Activated CD4-positive, alpha-beta T cell treated with anti-CD3 and anti-CD28 coated beads, Interleukin-2, amount 10 ng/mL, durations not matched to agents 24 days and 14 days (primary cell): Measurements from ENCODE around the gene PIM1. TPM values are rescaled to one million over a fixed set of nuclear protein-coding genes. Genes with fewer than 3 reads are reported as not detected.

Experiments
- DNase-seq: peaks from one replicate; pipeline ENCODE4 v3.0.0; 2022
- H3K27ac Mint-ChIP-seq: one replicate; pipeline ENCODE4 v1.8.0; 2022; ENCODE audit warnings: mild to moderate bottlenecking, mixed read lengths
- H3K27me3 Mint-ChIP-seq: one replicate; pipeline ENCODE4 v1.8.0; 2022; ENCODE audit warnings: mixed read lengths
- H3K36me3 Mint-ChIP-seq: one replicate; pipeline ENCODE4 v1.8.0; 2022; ENCODE audit warnings: low read depth, mild to moderate bottlenecking, mixed read lengths
- H3K4me1 Mint-ChIP-seq: one replicate; pipeline ENCODE4 v1.8.0; 2021; ENCODE audit warnings: mixed read lengths
- H3K4me3 Mint-ChIP-seq: one replicate; pipeline ENCODE4 v1.8.0; 2022; ENCODE audit warnings: mild to moderate bottlenecking, moderate library complexity, mixed read lengths
- H3K9me3 Mint-ChIP-seq: one replicate; pipeline ENCODE4 v1.8.0; 2021; ENCODE audit warnings: mixed read lengths
- intact Hi-C: fragments of 100-400 bp; cut with micrococcal nuclease; formaldehyde crosslinking; loops from one replicate; pipeline ENCODE4 v1.15.1; 2023
- total RNA-seq: library from RNA; stranded (reverse); gene quantifications from 2 replicates; pipeline ENCODE4 v1.2.3, GENCODE V29; 2022

The PIM1 gene
- total RNA-seq, 1 donor from 2014 or later = 158 TPM

DNA sequence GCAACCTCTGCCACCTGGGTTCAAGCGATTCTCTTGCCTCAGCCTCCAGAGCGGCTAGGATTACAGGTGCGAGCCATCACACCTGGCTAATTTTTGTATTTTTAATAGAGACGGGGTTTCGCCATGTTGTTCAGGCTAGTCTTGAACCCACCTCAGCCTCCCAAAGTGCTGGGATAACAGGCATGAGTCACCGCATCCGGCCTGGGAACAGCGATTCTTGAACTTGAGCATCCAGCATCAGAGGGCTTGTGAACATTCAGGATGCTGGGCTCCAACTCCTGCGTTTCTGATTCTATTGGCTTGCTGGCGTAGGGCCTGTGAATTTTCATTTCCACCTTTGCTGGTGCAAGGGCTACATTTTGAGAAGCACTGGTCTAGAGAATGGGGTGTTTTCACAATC is 24.5 kb upstream of the PIM1 start:
- no peak overlapping the region for H3K4me3 Mint-ChIP-seq
- peaks cover 3% of the 10 kb centered on the region for H3K27me3 Mint-ChIP-seq
- DNase-seq = no peak
- intact Hi-C loops = no loop called here
- no peak overlapping the region for H3K27ac Mint-ChIP-seq
- no peaks in the 10 kb centered on the region for H3K36me3 Mint-ChIP-seq
- H3K9me3 Mint-ChIP-seq = no peaks in the 10 kb centered on the region
- H3K4me1 Mint-ChIP-seq = peaks cover 24% of the 10 kb centered on the region

DNA sequence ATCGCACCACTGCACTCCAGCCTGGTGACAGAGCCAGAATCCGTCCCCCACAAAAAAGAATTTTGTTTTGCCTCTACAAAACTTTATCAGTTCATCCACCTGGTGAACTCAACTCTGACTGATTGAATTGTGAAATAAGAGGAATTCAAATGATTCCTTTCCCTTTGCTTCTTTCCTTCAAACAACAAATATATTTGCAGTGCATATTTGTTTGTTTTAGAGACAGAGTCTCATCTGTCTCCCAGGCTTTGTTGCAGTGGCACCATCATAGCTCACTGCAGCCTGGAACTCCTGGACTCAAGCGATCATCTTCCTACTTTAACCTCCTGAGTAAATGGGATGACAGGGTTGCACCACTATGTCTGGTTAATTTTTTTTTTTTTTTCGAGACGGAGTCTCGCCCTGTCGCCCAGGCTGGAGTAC is 23.2 kb upstream of the PIM1 start:
- no peak overlapping the region for H3K27ac Mint-ChIP-seq
- no peaks in the 10 kb centered on the region for H3K9me3 Mint-ChIP-seq
- peaks cover 3% of the 10 kb centered on the region for H3K27me3 Mint-ChIP-seq
- peaks cover 21% of the 10 kb centered on the region for H3K4me1 Mint-ChIP-seq
- no peak for DNase-seq
- no peaks in the 10 kb centered on the region for H3K36me3 Mint-ChIP-seq
- intact Hi-C loops = no loop called here
- H3K4me3 Mint-ChIP-seq = no peak overlapping the region

DNA sequence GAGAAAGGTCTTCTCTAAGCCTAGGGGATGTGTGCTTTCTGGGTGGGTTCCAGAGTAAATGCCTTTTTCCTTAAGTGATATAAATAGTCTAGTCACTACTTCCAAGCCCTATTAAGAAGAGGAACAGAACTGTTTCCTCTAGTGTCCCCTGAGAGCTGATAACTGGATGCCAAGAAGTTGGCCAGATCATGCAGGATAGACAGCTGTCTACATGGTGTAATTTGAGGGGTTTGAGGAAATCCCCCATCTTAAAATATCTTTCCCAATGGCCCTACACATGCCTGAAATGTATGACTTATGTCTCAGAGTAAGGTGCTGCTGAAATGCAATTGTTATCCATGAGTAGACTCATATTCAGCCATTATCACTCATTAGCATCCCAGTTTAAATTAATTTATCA is 20.2 kb upstream of the PIM1 start:
- DNase-seq = no peak
- peaks cover 8% of the 10 kb centered on the region for H3K4me1 Mint-ChIP-seq
- H3K36me3 Mint-ChIP-seq = no peaks in the 10 kb centered on the region
- H3K27me3 Mint-ChIP-seq = peaks cover 4% of the 10 kb centered on the region
- H3K9me3 Mint-ChIP-seq = no peaks in the 10 kb centered on the region
- H3K27ac Mint-ChIP-seq = peak overlapping the region; percentile 56
- H3K4me3 Mint-ChIP-seq = no peak overlapping the region
- intact Hi-C loops = no loop called here

DNA sequence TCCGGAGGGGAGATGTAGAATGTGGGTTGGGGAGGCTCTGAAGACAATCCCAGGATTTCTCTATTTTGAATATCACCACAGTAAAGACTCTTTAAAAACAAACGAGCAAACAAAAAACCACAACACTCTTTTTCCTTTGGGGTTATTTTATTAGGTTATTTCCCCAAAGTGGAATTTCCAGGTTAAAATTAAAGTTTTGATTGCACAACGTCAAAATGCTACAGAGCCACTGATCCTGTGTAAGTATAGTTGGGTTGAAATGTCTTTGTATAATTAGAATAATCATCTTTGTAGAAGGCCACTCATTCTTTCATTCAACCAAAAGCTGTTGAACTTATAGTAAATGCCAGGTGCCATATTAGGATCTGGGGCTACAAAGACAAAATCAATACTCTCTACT is 19.6 kb upstream of the PIM1 start:
- H3K27me3 Mint-ChIP-seq = peaks cover 4% of the 10 kb centered on the region
- no peaks in the 10 kb centered on the region for H3K9me3 Mint-ChIP-seq
- intact Hi-C loops = no loop called here
- no peaks in the 10 kb centered on the region for H3K36me3 Mint-ChIP-seq
- H3K27ac Mint-ChIP-seq = peak overlapping the region; percentile 56
- no peak for DNase-seq
- no peak overlapping the region for H3K4me3 Mint-ChIP-seq
- H3K4me1 Mint-ChIP-seq = peaks cover 13% of the 10 kb centered on the region

DNA sequence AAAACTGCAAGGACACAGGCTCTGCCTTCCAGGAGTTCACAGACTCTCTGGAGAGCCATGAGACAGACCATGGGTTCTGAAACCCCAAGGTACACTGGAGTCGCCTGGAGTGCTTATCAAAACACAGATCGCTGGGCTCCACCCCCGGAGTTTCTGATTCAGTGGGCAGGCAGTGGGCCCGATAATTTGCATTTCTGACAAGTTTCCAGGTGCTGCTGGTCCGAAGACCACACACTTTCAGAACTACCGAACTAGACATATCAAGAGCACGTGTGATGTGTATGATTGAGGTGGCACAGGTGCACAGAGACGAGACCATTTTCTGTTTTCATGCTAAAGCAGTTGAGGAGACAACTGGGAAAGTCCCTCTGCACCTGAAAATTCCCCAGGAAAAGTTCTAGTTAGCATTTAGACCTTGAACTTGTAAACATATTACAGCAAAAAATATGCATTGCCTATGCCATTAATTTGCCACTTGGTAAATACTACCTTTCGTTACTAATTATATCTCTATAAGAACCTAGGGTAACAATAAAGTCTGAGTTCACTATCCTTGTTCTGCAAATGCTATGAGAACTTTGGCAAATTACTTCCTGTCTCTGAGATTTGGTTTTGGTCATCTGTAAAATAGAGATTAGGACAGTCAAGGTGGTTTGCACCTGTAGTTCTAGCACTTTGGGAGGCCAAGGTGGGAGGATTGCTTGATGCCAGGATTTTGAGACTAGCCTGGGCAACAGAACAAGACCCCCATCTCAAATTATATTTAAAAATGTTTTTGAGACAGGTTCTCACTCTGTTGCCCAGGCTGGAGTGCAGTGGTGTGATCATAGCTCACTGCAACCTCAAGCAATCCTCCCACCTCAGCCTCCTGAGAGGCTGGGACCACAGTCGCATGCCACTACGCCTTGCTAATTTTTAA is 14.3 kb upstream of the PIM1 start:
- Mint-ChIP-seq H3K9me3 (no peaks in the 10 kb centered on the region), H3K4me1 (peaks cover 22% of the 10 kb centered on the region), H3K27me3 (peaks cover 1% of the 10 kb centered on the region), H3K4me3 (peak overlapping the region; percentile 66), H3K36me3 (no peaks in the 10 kb centered on the region), H3K27ac (peak overlapping the region; percentile 81)
- intact Hi-C loops = loop anchor here (1.0 kb wide), 2 partner anchors 14 to 18 kb away; no protein-coding TSS in a partner anchor
- DNase-seq = peak; percentile 84

DNA sequence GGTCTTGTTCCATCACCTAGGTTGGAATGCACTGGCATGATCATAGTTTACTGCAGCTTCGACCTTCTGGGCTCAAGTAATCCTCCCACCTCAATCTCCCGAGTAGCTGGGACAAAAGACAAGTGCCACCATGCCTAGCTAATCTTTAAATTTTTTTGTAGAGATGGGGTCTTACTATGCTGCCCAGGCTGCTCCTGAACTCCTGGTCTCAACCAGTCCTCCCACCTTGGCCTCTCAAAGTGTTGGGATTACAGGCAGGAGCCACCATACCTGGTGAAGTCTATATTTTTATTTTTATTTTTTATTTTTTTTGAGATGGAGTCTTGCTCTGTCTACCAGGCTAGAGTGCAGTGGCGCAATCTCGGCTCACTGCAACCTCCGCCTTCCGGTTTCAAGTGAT is 11.4 kb upstream of the PIM1 start:
- Mint-ChIP-seq H3K27me3 (no peaks in the 10 kb centered on the region), H3K4me3 (no peak overlapping the region), H3K9me3 (no peaks in the 10 kb centered on the region), H3K4me1 (peaks cover 28% of the 10 kb centered on the region), H3K27ac (no peak overlapping the region), H3K36me3 (peaks cover 2% of the 10 kb centered on the region)
- no peak for DNase-seq
- intact Hi-C loops = no loop called here

DNA sequence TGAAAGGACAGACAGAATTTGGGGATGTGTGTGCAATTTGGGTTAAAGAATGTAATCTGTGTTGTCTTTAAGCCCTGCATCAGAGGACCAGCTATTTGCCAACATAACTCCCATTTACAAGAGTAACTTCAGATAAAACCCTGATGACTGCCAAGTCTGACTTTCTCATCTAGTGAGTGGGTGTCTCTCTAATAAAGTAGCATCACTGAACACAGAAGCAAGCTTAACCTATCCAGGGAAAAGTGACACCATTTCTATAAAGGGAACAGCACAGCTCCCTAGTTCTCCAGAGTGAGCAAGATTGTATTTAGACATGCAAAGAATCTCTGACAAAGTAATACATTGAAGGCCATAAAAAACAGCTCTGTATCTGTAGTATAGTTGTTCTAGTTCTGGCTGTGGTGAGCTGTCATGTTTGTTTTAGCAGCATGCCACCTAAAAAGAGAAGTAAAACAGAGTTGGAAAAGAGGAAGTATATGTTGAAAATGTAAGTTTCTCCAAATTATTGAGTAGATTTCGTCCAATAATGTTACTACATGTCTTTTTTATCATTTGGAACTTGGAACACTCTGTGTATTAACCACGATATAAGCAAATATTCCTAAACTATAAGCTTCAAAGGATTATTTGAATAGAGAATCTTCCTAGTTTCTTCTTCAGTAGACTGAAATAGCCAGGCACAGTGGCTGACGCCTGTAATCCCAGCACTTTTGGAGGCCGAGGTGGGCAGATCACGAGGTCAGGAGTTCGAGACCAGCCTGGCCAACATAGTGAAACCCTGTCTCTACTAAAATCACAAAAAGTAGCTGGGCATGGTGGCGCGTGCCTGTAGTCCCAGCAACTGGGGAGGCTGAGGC is 8.8 kb upstream of the PIM1 start:
- no peaks in the 10 kb centered on the region for H3K27me3 Mint-ChIP-seq
- H3K36me3 Mint-ChIP-seq = peaks cover 2% of the 10 kb centered on the region
- H3K27ac Mint-ChIP-seq = no peak overlapping the region
- no peak overlapping the region for H3K4me3 Mint-ChIP-seq
- intact Hi-C loops = no loop called here
- no peak for DNase-seq
- peaks cover 21% of the 10 kb centered on the region for H3K4me1 Mint-ChIP-seq
- no peaks in the 10 kb centered on the region for H3K9me3 Mint-ChIP-seq

DNA sequence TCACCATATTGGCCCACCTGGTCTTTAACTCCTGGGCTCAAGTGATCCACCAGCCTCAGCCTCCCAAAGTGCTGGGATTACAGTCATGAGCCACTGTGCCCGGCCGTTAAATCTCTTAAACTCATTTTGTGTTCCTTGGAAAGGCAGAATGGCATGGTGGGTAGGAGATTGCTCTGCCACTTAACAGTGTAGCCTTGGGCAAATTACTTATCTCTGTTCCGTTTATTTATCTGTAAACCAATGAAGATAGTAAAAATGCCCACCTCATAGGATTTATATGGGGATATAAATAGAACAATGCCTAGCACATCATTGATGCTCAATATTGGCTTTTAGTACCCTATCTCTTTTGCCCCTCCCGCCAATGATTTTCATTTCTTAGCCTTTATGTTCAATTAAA is 7.2 kb upstream of the PIM1 start:
- peaks cover 14% of the 10 kb centered on the region for H3K4me1 Mint-ChIP-seq
- H3K36me3 Mint-ChIP-seq = peaks cover 2% of the 10 kb centered on the region
- intact Hi-C loops = no loop called here
- no peaks in the 10 kb centered on the region for H3K27me3 Mint-ChIP-seq
- no peak for DNase-seq
- H3K9me3 Mint-ChIP-seq = no peaks in the 10 kb centered on the region
- no peak overlapping the region for H3K27ac Mint-ChIP-seq
- no peak overlapping the region for H3K4me3 Mint-ChIP-seq

DNA sequence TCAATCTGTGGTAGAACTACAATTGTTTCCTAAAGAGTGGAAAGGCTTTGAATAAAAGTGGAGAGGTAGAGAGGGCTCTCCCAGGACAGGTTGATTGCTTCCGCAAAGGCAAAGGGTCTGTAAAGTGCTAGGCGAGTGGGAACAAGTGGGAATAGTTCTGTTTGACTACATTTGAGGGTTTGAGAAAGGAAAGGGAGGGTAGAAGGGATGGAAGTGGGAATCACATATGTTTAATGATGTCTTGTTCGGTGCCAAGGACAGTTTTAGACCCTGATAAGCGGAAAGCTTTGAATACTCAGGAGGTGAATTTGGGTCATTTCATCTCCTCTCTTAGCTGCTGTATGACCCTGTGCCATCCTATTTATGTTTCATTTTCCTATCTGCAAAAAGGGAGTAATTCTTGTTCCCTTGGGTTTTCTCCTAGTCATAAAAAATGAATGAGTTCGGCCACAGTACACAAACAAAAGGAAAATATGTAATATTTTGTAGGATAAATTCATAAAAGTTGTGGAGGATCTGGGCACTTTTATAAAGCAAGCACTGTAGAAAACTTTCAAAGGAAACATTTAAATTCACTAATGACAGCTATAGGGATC is 1.7 kb upstream of the PIM1 start:
- H3K4me3 Mint-ChIP-seq = peak overlapping the region; percentile 98

DNA sequence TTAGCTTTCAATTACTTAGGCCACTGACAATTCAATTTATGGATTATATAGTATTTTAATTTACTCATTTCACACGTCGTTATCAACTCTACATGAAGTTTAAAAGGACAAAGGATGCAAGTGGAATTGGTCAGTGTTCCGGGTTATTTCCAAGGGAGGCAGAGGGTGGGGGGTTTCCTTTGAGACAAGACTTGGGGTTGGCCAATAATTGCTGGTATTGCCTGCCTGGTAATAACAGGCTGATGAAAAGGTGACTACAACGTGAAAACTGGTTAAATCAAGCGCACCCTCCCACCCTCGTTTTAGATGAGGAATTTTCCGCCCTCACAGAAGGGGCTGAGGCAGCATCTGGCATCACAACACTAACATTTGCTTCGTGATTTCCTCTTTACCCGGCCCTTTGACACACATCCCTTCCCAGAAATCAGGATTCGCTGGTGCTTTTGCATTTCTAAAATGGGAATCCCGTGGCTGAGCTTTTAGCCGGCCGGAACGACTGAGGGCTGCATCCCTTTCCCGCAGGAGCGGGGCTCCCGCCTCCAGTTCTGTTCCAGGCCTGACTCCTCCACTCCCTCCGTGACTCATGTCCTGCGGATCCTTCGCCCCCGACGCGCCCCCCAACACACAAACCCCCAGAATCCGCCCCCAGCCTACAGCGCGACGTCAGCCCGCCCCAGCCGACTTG is 999 bp upstream of the PIM1 start:
- peak overlapping the region; percentile 98 for H3K4me3 Mint-ChIP-seq
- no peaks in the 10 kb centered on the region for H3K27me3 Mint-ChIP-seq
- peaks cover 31% of the 10 kb centered on the region for H3K36me3 Mint-ChIP-seq
- no peak for DNase-seq
- H3K27ac Mint-ChIP-seq = peak overlapping the region; percentile 98
- peaks cover 43% of the 10 kb centered on the region for H3K4me1 Mint-ChIP-seq
- intact Hi-C loops = loop anchor here (1.0 kb wide), 3 partner anchors 14 to 66 kb away; no protein-coding TSS in a partner anchor
- no peaks in the 10 kb centered on the region for H3K9me3 Mint-ChIP-seq

More for the DNA sequence above, 1.7 kb upstream of the PIM1 start:
- DNase-seq = no peak
- peaks cover 36% of the 10 kb centered on the region for H3K4me1 Mint-ChIP-seq
- peak overlapping the region; percentile 66 for H3K27ac Mint-ChIP-seq
- no peaks in the 10 kb centered on the region for H3K9me3 Mint-ChIP-seq
- peaks cover 24% of the 10 kb centered on the region for H3K36me3 Mint-ChIP-seq
- H3K27me3 Mint-ChIP-seq = no peaks in the 10 kb centered on the region
- intact Hi-C loops = no loop called here

DNA sequence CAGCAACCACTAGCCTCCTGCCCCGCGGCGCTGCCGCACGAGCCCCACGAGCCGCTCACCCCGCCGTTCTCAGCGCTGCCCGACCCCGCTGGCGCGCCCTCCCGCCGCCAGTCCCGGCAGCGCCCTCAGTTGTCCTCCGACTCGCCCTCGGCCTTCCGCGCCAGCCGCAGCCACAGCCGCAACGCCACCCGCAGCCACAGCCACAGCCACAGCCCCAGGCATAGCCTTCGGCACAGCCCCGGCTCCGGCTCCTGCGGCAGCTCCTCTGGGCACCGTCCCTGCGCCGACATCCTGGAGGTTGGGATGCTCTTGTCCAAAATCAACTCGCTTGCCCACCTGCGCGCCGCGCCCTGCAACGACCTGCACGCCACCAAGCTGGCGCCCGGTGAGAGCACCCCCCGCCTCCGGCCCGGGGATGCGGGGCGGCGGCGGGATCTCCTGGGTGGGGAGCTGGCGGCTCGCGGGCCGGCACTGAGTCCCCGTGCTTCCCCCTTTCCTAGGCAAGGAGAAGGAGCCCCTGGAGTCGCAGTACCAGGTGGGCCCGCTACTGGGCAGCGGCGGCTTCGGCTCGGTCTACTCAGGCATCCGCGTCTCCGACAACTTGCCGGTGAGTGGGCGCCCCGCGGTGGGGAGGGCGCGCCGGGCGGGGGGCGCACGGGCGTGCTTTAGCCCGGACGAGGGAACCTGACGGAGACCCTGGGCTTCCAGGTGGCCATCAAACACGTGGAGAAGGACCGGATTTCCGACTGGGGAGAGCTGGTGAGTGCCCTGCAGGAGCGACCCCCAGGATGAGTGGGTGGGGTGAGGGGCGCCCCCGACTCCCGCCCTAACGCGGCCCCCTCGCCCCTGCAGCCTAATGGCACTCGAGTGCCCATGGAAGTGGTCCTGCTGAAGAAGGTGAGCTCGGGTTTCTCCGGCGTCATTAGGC is 585 bp downstream of the PIM1 start:
- DNase-seq = peak; percentile 84
- Mint-ChIP-seq H3K4me1 (peaks cover 54% of the 10 kb centered on the region), H3K9me3 (no peaks in the 10 kb centered on the region), H3K27ac (peak overlapping the region; percentile 94), H3K4me3 (peak overlapping the region; percentile 93), H3K27me3 (no peaks in the 10 kb centered on the region), H3K36me3 (peaks cover 47% of the 10 kb centered on the region)
- intact Hi-C loops = loop anchor here (5.0 kb wide), 4 partner anchors 87 to 403 kb away; partner anchors contain the start of genes CMTR1, TBC1D22B and TMEM217

DNA sequence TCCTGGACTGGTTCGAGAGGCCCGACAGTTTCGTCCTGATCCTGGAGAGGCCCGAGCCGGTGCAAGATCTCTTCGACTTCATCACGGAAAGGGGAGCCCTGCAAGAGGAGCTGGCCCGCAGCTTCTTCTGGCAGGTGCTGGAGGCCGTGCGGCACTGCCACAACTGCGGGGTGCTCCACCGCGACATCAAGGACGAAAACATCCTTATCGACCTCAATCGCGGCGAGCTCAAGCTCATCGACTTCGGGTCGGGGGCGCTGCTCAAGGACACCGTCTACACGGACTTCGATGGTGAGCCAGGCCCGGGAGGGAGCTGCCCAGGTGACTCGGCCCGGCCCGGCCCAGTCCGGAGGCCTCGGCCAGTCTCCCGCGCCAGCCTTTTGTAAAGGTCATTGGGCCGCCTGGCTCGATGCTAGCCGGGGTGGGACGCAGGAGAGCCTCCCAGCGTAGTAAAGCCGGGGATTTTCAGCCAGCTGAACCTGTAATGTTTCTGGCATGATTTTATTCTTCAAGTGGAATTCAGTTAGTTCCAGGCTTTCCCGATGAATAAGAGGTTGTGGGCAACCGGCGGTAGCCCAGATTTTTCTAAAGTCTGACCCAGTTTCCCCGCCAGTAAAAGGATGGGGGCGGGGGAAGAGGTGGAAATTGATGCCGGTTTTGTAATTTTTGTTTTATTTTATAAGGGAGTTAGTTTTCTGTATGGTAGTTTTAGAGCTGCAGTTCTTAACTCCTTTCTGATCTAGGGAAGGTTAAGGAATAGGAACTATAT is 1.4 kb downstream of the PIM1 start:
- intact Hi-C loops = loop anchor here (5.0 kb wide), 4 partner anchors 86 to 404 kb away; partner anchors contain the start of genes CMTR1, TBC1D22B and TMEM217
- peak overlapping the region; percentile 93 for H3K4me3 Mint-ChIP-seq
- peaks cover 62% of the 10 kb centered on the region for H3K4me1 Mint-ChIP-seq
- H3K27me3 Mint-ChIP-seq = no peaks in the 10 kb centered on the region
- peak; percentile 82 for DNase-seq
- peak overlapping the region; percentile 94 for H3K27ac Mint-ChIP-seq
- H3K36me3 Mint-ChIP-seq = peaks cover 52% of the 10 kb centered on the region
- H3K9me3 Mint-ChIP-seq = no peaks in the 10 kb centered on the region
